PC-9 (cell line): ENCODE results near the gene CD6.

Source experiments
- CTCF ChIP-seq: fragments of 200-600 bp; sonication (generic); conservative IDR thresholded peaks from 2 replicates; pipeline ENCODE4 v1.6.1; 2017; ENCODE audit warnings: mixed run types, antibody characterized with exemption, mild to moderate bottlenecking, moderate library complexity
- EZH2 ChIP-seq: fragments of 200-600 bp; sonication (generic); IDR thresholded peaks from 2 replicates; pipeline ENCODE4 v1.8.0; 2017; ENCODE audit warnings: antibody characterized with exemption, low read depth

DNA sequence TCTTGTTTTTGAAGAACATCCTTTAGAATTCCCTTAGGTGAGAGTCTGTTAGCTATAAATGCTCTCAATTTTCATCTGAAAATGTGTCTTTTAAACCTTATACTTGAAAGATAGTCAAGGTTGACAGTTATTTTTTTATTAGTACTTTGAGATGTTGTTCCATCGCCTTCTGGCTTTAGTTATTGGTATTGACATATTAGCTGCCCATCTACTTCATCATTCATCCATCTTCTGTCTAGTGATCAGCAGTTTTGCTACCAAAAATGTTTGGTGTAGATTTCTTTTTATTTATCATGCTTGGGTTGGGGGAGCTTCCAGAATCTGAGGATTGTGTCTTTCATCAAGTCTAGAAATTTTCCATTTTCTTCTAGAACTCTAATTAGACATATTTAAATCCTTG lies 3.3 kb upstream of the CD6 start:
- TF ChIP-seq EZH2 (no peak), CTCF (no peak)
